AG08395 (cell line): ENCODE results near the gene MTTP.

Source experiments
- DNase-seq: peaks from one replicate; pipeline ENCODE4 v3.0.0; 2012; ENCODE audit warnings: mixed read lengths, low spot score

The MTTP gene

GRCh38 chr4:99670409-99671073, 95.9 kb downstream of the MTTP start:
- DNase-seq = no peak
